ENCODE data around the gene TMEM145. TPM values are rescaled to one million over a fixed set of nuclear protein-coding genes. Genes with fewer than 3 reads are reported as not detected.

The TMEM145 gene
- total and polyA plus RNA-seq, 2 donors (not counting 1 experiment from before 2014, with no cell fraction given) = 0.05 to 0.83 TPM

GRCh38 chr19:42301646-42302203 is 11.4 kb upstream of the TMEM145 start, which contains the start of gene PRR19:
PRR19 (plus strand) TSS chr19:42302132; CDS start chr19:42309585, 7,453 bp downstream.
- H3K36me3 ChIP-seq (ENCODE audit: control insufficient read depth, insufficient read depth, low read length) = no peaks in the 10 kb centered on the region
- H2AFZ ChIP-seq (ENCODE audit: low read length) = peak within 1 kb of the TSS; percentile 63
- DNase-seq (ENCODE audit: low read depth in 2 of 2) = no peak
- H3K4me1 ChIP-seq (ENCODE audit: control insufficient read depth, extremely low read depth, insufficient read depth, low read length) = no peaks in the 10 kb centered on the region
- H3K27ac ChIP-seq (ENCODE audit: insufficient read depth, low read length) = peak within 1 kb of the TSS; percentile 15
- no peaks in the 10 kb centered on the region for H3K79me2 ChIP-seq (ENCODE audit: control insufficient read depth, insufficient read depth, low read length)
- peak within 1 kb of the TSS; percentile 58 for H3K9ac ChIP-seq (ENCODE audit: insufficient read depth, low read length)
- H3K9me3 ChIP-seq (ENCODE audit: control insufficient read depth, insufficient read depth, low read depth, low read length) = no peaks in the 10 kb centered on the region
- TF ChIP-seq, protein P1, sequence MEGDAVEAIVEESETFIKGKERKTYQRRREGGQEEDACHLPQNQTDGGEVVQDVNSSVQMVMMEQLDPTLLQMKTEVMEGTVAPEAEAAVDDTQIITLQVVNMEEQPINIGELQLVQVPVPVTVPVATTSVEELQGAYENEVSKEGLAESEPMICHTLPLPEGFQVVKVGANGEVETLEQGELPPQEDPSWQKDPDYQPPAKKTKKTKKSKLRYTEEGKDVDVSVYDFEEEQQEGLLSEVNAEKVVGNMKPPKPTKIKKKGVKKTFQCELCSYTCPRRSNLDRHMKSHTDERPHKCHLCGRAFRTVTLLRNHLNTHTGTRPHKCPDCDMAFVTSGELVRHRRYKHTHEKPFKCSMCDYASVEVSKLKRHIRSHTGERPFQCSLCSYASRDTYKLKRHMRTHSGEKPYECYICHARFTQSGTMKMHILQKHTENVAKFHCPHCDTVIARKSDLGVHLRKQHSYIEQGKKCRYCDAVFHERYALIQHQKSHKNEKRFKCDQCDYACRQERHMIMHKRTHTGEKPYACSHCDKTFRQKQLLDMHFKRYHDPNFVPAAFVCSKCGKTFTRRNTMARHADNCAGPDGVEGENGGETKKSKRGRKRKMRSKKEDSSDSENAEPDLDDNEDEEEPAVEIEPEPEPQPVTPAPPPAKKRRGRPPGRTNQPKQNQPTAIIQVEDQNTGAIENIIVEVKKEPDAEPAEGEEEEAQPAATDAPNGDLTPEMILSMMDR (conservative IDR thresholded peaks at IDR 0.05 in 1 of 2, IDR thresholded peaks at IDR 0.05 in 1 of 2; ENCODE audit: low read depth in 1 of 2, low read length in 2 of 2) = no peak
- no peak for TF ChIP-seq EZH2 (IDR thresholded peaks at IDR 0.05; ENCODE audit: low read length, missing control alignments)
- H3K4me2 ChIP-seq (ENCODE audit: extremely low read depth, insufficient read depth, low read length) = peak within 1 kb of the TSS; percentile 79
- H3K27me3 ChIP-seq (ENCODE audit: control insufficient read depth, insufficient read depth, low read length) = no peaks in the 10 kb centered on the region
- H4K20me1 ChIP-seq (ENCODE audit: control insufficient read depth, extremely low read depth, insufficient read depth, low read length) = no peaks in the 10 kb centered on the region
- peak within 1 kb of the TSS; percentile 54 to 78 (median 62) for H3K4me3 ChIP-seq (replicated peaks in 1 of 4; ENCODE audit: control extremely low read depth in 1 of 4, insufficient read depth in 1 of 4, low read depth in 3 of 4, low read length in 4 of 4)

GRCh38 chr19:42303101-42303464 is 10.0 kb upstream of the TMEM145 start:
- no peak for TF ChIP-seq EZH2 (IDR thresholded peaks at IDR 0.05; ENCODE audit: low read length, missing control alignments)
- TF ChIP-seq, protein P1 (conservative IDR thresholded peaks at IDR 0.05 in 1 of 2, IDR thresholded peaks at IDR 0.05 in 1 of 2; ENCODE audit: low read depth in 1 of 2, low read length in 2 of 2) = no peak
- Histone ChIP-seq H3K9ac (ENCODE audit: insufficient read depth, low read length) (no peak overlapping the region), H3K79me2 (ENCODE audit: control insufficient read depth, insufficient read depth, low read length) (no peaks in the 10 kb centered on the region), H3K4me1 (ENCODE audit: control insufficient read depth, extremely low read depth, insufficient read depth, low read length) (no peaks in the 10 kb centered on the region), H3K4me2 (ENCODE audit: extremely low read depth, insufficient read depth, low read length) (peak overlapping the region; percentile 58), H3K36me3 (ENCODE audit: control insufficient read depth, insufficient read depth, low read length) (no peaks in the 10 kb centered on the region), H3K9me3 (ENCODE audit: control insufficient read depth, insufficient read depth, low read depth, low read length) (no peaks in the 10 kb centered on the region), H3K27me3 (ENCODE audit: control insufficient read depth, insufficient read depth, low read length) (no peaks in the 10 kb centered on the region), H3K27ac (ENCODE audit: insufficient read depth, low read length) (no peak overlapping the region), H2AFZ (ENCODE audit: low read length) (no peak overlapping the region), H4K20me1 (ENCODE audit: control insufficient read depth, extremely low read depth, insufficient read depth, low read length) (no peaks in the 10 kb centered on the region), H3K4me3 (replicated peaks in 1 of 4; ENCODE audit: control extremely low read depth in 1 of 4, insufficient read depth in 1 of 4, low read depth in 3 of 4, low read length in 4 of 4) (peak overlapping the region in 3 of 4 experiments; percentile 16 to 78 (median 54))
- DNase-seq (ENCODE audit: low read depth in 2 of 2) = no peak

DNA sequence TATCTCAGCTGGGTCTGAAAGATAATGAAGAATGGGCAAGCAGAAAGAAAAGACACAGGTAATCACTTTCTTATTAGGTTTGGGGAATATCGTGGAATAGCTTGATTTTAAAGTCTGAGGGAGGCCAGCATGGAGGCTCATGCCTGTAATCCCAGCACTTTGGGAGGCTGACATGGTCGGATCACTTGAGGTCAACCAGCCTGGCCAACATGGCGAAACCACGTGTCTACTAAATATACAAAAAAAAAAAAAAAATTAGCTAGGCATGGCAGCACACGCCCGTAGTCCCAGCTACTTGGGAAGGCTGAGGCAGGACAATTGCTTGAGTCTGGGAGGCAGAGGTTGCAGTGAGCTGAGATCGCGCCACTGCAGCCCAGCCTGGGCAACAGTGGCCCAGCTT is 9.2 kb upstream of the TMEM145 start:
- H3K4me2 ChIP-seq (ENCODE audit: extremely low read depth, insufficient read depth, low read length) = no peak overlapping the region
- no peaks in the 10 kb centered on the region for H4K20me1 ChIP-seq (ENCODE audit: control insufficient read depth, extremely low read depth, insufficient read depth, low read length)
- H3K36me3 ChIP-seq (ENCODE audit: control insufficient read depth, insufficient read depth, low read length) = no peaks in the 10 kb centered on the region
- H3K27ac ChIP-seq (ENCODE audit: insufficient read depth, low read length) = no peak overlapping the region
- TF ChIP-seq, protein P1 (conservative IDR thresholded peaks at IDR 0.05 in 1 of 2, IDR thresholded peaks at IDR 0.05 in 1 of 2; ENCODE audit: low read depth in 1 of 2, low read length in 2 of 2) = no peak
- no peak for TF ChIP-seq EZH2 (IDR thresholded peaks at IDR 0.05; ENCODE audit: low read length, missing control alignments)
- H3K4me3 ChIP-seq (replicated peaks in 1 of 4; ENCODE audit: control extremely low read depth in 1 of 4, insufficient read depth in 1 of 4, low read depth in 3 of 4, low read length in 4 of 4) = no peak overlapping the region
- no peak overlapping the region for H2AFZ ChIP-seq (ENCODE audit: low read length)
- no peaks in the 10 kb centered on the region for H3K9me3 ChIP-seq (ENCODE audit: control insufficient read depth, insufficient read depth, low read depth, low read length)
- H3K79me2 ChIP-seq (ENCODE audit: control insufficient read depth, insufficient read depth, low read length) = no peaks in the 10 kb centered on the region
- no peaks in the 10 kb centered on the region for H3K27me3 ChIP-seq (ENCODE audit: control insufficient read depth, insufficient read depth, low read length)
- DNase-seq (ENCODE audit: low read depth in 2 of 2) = no peak
- H3K9ac ChIP-seq (ENCODE audit: insufficient read depth, low read length) = no peak overlapping the region
- H3K4me1 ChIP-seq (ENCODE audit: control insufficient read depth, extremely low read depth, insufficient read depth, low read length) = no peaks in the 10 kb centered on the region

Data from fibroblast of lung (primary cell).